ENCODE data around the gene ARHGAP33. TPM values are rescaled to one million over a fixed set of nuclear protein-coding genes. Genes with fewer than 3 reads are reported as not detected.

Gene ARHGAP33
- total and polyA plus RNA-seq, 4 experiments from 2014 or later: 0.29 to 19.4 (median 15.8) TPM; not detected in 1

GRCh38 chr19:35740108-35740422 lies 35.3 kb upstream of the ARHGAP33 start:
- ChIA-PET CTCF (ENCODE audit: partially characterized antibody) (interaction anchor here (2.2 kb wide), 1 partner anchor 22 kb away, joined by 6 read pairs; the partner anchor contains the start of gene KMT2B), POLR2A (ENCODE audit: partially characterized antibody) (interaction anchor here (0.9 to 5.7 kb wide), 17 partner anchors 9 to 97 kb away, joined by 3 to 37 read pairs (median 5); partner anchors contain the start of genes COX6B1, HSPB6, KMT2B and LIN37)
- H3K27me3 ChIP-seq (ENCODE audit: insufficient read depth, low read length): no peaks in the 10 kb centered on the region
- DNase-seq: no peak
- peak overlapping the region; percentile 24 for H3K27ac ChIP-seq (ENCODE audit: low read depth, low read length)
- H3K9me3 ChIP-seq (ENCODE audit: control insufficient read depth in 1 of 2, low read length in 2 of 2): no peaks in the 10 kb centered on the region
- peaks cover 12 to 42% of the 10 kb centered on the region in 2 donors for H3K36me3 Mint-ChIP-seq
- H3K4me1 ChIP-seq (ENCODE audit: insufficient read depth, low read length): peaks cover 57% of the 10 kb centered on the region
- H3K9me3 Mint-ChIP-seq: no peaks in the 10 kb centered on the region
- no peaks in the 10 kb centered on the region for H3K27me3 Mint-ChIP-seq
- H3K36me3 ChIP-seq (ENCODE audit: insufficient read depth, low read length): peaks cover 17% of the 10 kb centered on the region
- H3K4me3 Mint-ChIP-seq: peak overlapping the region; percentile 88 to 98 (median 90)
- H3K4me1 Mint-ChIP-seq: peaks cover 18 to 62% (median 39%) of the 10 kb centered on the region in 4 donors
- peak overlapping the region; percentile 83 to 88 for H3K4me3 ChIP-seq (ENCODE audit: low read length in 2 of 2)
- peak overlapping the region in 4 of 7 donors; percentile 57 to 99 (median 93) for H3K27ac Mint-ChIP-seq
- intact Hi-C loops (cut with micrococcal nuclease): loop anchor here (1.0 to 10.0 kb wide), 4 partner anchors 23 to 1635 kb away; partner anchors contain the start of genes ARHGAP33 and ZNF527

DNA sequence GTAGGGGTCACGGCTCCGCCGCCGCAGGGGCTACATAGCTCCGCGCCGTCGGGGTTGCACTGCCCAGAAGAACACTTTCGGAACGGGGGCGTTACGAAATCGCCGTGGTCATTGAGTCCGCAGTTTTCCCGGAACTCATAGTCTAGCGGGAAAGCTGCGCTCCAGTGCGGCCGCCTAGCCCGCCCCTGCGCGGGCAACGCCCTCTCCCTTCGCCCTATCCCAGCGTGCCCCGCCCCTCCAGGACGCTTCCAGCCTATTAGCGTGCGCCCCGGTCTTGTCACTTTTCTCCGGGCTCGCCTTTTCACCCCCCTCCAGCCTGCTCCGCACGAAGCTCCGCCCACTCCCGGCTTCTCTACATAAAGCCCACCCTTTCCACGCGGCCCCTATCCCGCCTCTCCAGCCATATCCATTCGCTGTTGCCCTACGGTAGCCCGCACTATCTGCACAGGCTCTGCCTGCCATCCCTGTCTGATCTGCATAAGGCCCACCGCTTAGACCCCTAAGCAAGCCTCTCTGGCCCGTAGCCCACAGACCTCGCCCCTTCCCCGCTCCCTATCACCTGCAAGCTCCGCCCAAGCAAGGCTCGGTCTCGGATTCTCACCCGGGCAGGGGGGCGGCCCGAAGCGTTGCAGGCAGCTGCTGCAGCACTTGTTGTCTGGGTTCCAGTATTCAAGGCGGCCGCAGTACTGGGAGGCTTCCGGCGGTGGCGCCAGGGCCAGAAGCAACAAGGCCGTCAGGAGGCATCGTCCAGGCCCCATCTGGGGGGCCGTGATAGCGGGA lies 34.8 kb upstream of the ARHGAP33 start:
- Mint-ChIP-seq H3K9me3 (no peaks in the 10 kb centered on the region), H3K27me3 (no peaks in the 10 kb centered on the region), H3K4me1 (peaks cover 17 to 65% (median 42%) of the 10 kb centered on the region in 4 donors), H3K27ac (peak overlapping the region; percentile 93 to 99 (median 94)), H3K4me3 (peak overlapping the region; percentile 88 to 98 (median 90)), H3K36me3 (peaks cover 10 to 43% of the 10 kb centered on the region in 2 donors)
- DNase-seq: peak; percentile 90 to 97 (median 91)
- ChIA-PET POLR2A (ENCODE audit: partially characterized antibody) (interaction anchor here (0.9 to 5.7 kb wide), 17 partner anchors 8 to 97 kb away, joined by 3 to 37 read pairs (median 5); partner anchors contain the start of genes COX6B1, HSPB6, KMT2B and LIN37), CTCF (ENCODE audit: partially characterized antibody) (interaction anchor here (2.2 kb wide), 1 partner anchor 22 kb away, joined by 6 read pairs; the partner anchor contains the start of gene KMT2B)
- H3K27me3 ChIP-seq (ENCODE audit: insufficient read depth, low read length): no peaks in the 10 kb centered on the region
- peaks cover 17% of the 10 kb centered on the region for H3K36me3 ChIP-seq (ENCODE audit: insufficient read depth, low read length)
- no peaks in the 10 kb centered on the region for H3K9me3 ChIP-seq (ENCODE audit: control insufficient read depth in 1 of 2, low read length in 2 of 2)
- peaks cover 59% of the 10 kb centered on the region for H3K4me1 ChIP-seq (ENCODE audit: insufficient read depth, low read length)
- H3K4me3 ChIP-seq (ENCODE audit: low read length in 2 of 2): peak overlapping the region; percentile 83 to 88
- H3K27ac ChIP-seq (ENCODE audit: low read depth, low read length): peak overlapping the region; percentile 77
- intact Hi-C loops (cut with micrococcal nuclease): loop anchor here (1.0 to 10.0 kb wide), 4 partner anchors 23 to 1634 kb away; partner anchors contain the start of genes ARHGAP33 and ZNF527

GRCh38 chr19:35741203-35741515 lies 34.2 kb upstream of the ARHGAP33 start:
- no peaks in the 10 kb centered on the region for H3K27me3 Mint-ChIP-seq
- H3K4me1 ChIP-seq (ENCODE audit: insufficient read depth, low read length): peaks cover 63% of the 10 kb centered on the region
- H3K4me3 ChIP-seq (ENCODE audit: low read length in 2 of 2): peak overlapping the region; percentile 83 to 88
- peaks cover 8 to 42% of the 10 kb centered on the region in 2 donors for H3K36me3 Mint-ChIP-seq
- H3K27me3 ChIP-seq (ENCODE audit: insufficient read depth, low read length): no peaks in the 10 kb centered on the region
- POLR2A ChIA-PET (ENCODE audit: partially characterized antibody): interaction anchor here (1.0 to 5.7 kb wide), 12 partner anchors 8 to 98 kb away, joined by 3 to 37 read pairs (median 8); partner anchors contain the start of genes COX6B1, HSPB6, KMT2B and LIN37
- H3K4me1 Mint-ChIP-seq: peaks cover 20 to 68% (median 47%) of the 10 kb centered on the region in 4 donors
- H3K36me3 ChIP-seq (ENCODE audit: insufficient read depth, low read length): peaks cover 17% of the 10 kb centered on the region
- H3K9me3 ChIP-seq (ENCODE audit: control insufficient read depth in 1 of 2, low read length in 2 of 2): no peaks in the 10 kb centered on the region
- H3K4me3 Mint-ChIP-seq: peak overlapping the region; percentile 88 to 98 (median 92)
- no peaks in the 10 kb centered on the region for H3K9me3 Mint-ChIP-seq
- intact Hi-C loops (cut with micrococcal nuclease): loop anchor here (10.0 kb wide), 1 partner anchor 1634 kb away; the partner anchor contains the start of gene ZNF527
- no peak for DNase-seq
- CTCF ChIA-PET (ENCODE audit: partially characterized antibody): interaction anchor here (2.2 kb wide), 1 partner anchor 23 kb away, joined by 6 read pairs; the partner anchor contains the start of gene KMT2B
- peak overlapping the region; percentile 77 for H3K27ac ChIP-seq (ENCODE audit: low read depth, low read length)
- H3K27ac Mint-ChIP-seq: peak overlapping the region; percentile 93 to 99 (median 97)

DNA sequence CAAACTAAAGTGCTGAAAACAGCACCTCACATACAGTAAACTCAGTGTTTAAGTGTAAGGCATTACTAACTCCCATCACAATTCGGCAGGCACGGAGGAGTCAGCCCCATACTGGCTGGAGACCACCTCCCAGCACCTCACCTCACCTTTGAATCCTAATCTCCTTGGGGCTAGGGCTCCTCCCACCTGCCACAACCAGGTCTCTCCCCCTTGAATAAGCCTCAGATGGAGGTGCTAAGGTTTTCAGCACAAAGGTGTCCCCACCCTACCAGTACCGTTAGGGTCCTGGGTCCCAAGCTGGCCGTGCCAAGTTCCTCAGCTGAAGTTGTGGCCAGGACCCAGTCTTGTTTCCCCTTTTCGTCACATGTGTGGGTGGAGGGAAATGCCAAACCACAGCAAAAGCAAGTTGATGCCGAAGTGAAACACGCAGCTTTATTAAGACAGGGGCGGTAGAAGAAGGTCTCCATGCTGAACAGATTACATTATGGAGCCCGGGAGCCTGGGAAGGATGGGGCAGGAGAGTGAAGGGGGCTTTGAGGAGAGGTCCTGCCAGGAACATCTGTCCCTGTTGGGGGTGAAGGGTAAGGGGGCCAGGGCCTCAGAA lies 33.1 kb upstream of the ARHGAP33 start, which contains the start of gene IGFLR1:
Gene IGFLR1, minus strand, starts transcription at position 332 of the 604 bp plus-strand sequence. CDS start 1,272 bp downstream, outside the sequence.
- H3K27ac ChIP-seq (ENCODE audit: low read depth, low read length): peak within 1 kb of the TSS; percentile 77
- Mint-ChIP-seq H3K9me3 (no peaks in the 10 kb centered on the region), H3K4me3 (peak within 1 kb of the TSS; percentile 88 to 97 (median 91)), H3K27me3 (no peaks in the 10 kb centered on the region), H3K4me1 (peaks cover 21 to 69% (median 45%) of the 10 kb centered on the region in 4 donors), H3K27ac (peak within 1 kb of the TSS; percentile 95 to 99 (median 98)), H3K36me3 (peaks cover 8 to 33% of the 10 kb centered on the region in 2 donors)
- no peaks in the 10 kb centered on the region for H3K27me3 ChIP-seq (ENCODE audit: insufficient read depth, low read length)
- peaks cover 60% of the 10 kb centered on the region for H3K4me1 ChIP-seq (ENCODE audit: insufficient read depth, low read length)
- CTCF ChIA-PET (ENCODE audit: partially characterized antibody): interaction anchor here (0.6 to 0.8 kb wide), 2 partner anchors 13 to 14 kb away, joined by 3 read pairs; no protein-coding TSS in a partner anchor
- intact Hi-C loops (cut with micrococcal nuclease): loop anchor here (10.0 kb wide), 1 partner anchor 1633 kb away; the partner anchor contains the start of gene ZNF527
- peaks cover 17% of the 10 kb centered on the region for H3K36me3 ChIP-seq (ENCODE audit: insufficient read depth, low read length)
- POLR2A ChIA-PET (ENCODE audit: partially characterized antibody): interaction anchor here (0.8 to 4.6 kb wide), 15 partner anchors 9 to 211 kb away, joined by 3 to 51 read pairs (median 4); partner anchors contain the start of genes COX6B1, HSPB6, KMT2B and PROSER3
- peak within 1 kb of the TSS; percentile 42 to 63 for H3K4me3 ChIP-seq (ENCODE audit: low read length in 2 of 2)
- peak; percentile 71 to 83 (median 73) for DNase-seq
- H3K9me3 ChIP-seq (ENCODE audit: control insufficient read depth in 1 of 2, low read length in 2 of 2): no peaks in the 10 kb centered on the region

- intact Hi-C loops (cut with micrococcal nuclease): loop anchor here (2.0 to 10.0 kb wide), 4 partner anchors 31 to 1631 kb away; partner anchors contain the start of genes ARHGAP33, HCST and ZNF527
- Mint-ChIP-seq H3K27me3 (no peaks in the 10 kb centered on the region), H3K4me3 (peak overlapping the region; percentile 95 to 99 (median 98)), H3K27ac (peak overlapping the region; percentile 98 to 100 (median 100)), H3K4me1 (peaks cover 32 to 72% (median 50%) of the 10 kb centered on the region in 4 donors), H3K9me3 (no peaks in the 10 kb centered on the region), H3K36me3 (peaks cover 5 to 35% of the 10 kb centered on the region in 2 donors)
- POLR2A ChIA-PET (ENCODE audit: partially characterized antibody): interaction anchor here (0.7 to 4.6 kb wide), 12 partner anchors 9 to 371 kb away, joined by 3 to 51 read pairs (median 8); partner anchors contain the start of genes COX6B1, HSPB6, KMT2B and POLR2I
- peak overlapping the region; percentile 99 for H3K27ac ChIP-seq (ENCODE audit: low read depth, low read length)
- H3K4me3 ChIP-seq (ENCODE audit: low read length in 2 of 2): peak overlapping the region; percentile 67 to 87
- H3K9me3 ChIP-seq (ENCODE audit: control insufficient read depth in 1 of 2, low read length in 2 of 2): no peaks in the 10 kb centered on the region
- H3K27me3 ChIP-seq (ENCODE audit: insufficient read depth, low read length): no peaks in the 10 kb centered on the region
- no peak for DNase-seq
- peaks cover 4% of the 10 kb centered on the region for H3K36me3 ChIP-seq (ENCODE audit: insufficient read depth, low read length)
- CTCF ChIA-PET (ENCODE audit: partially characterized antibody): interaction anchor here (0.8 to 1.0 kb wide), 2 partner anchors 41 to 49 kb away, joined by 3 to 5 read pairs; no protein-coding TSS in a partner anchor
- H3K4me1 ChIP-seq (ENCODE audit: insufficient read depth, low read length): peaks cover 63% of the 10 kb centered on the region
Measured at GRCh38 chr19:35743640-35744429, 31.5 kb upstream of the ARHGAP33 start.
